ENCODE data around the gene RNF186. TPM values are rescaled to one million over a fixed set of nuclear protein-coding genes. Genes with fewer than 3 reads are reported as not detected.

The RNF186 gene
- total RNA-seq, 2 donors from 2014 or later, result not detected

GRCh38 chr1:19764848-19765247 is 50.2 kb downstream of the RNF186 start:
- Histone ChIP-seq H3K9me3 (no peaks in the 10 kb centered on the region), H3K27ac (peak overlapping the region; percentile 21 to 49), H3K27me3 (replicated peaks; ENCODE audit: insufficient read depth) (no peaks in the 10 kb centered on the region), H3K4me3 (no peak overlapping the region), H3K36me3 (no peaks in the 10 kb centered on the region), H3K4me1 (ENCODE audit: control insufficient read depth in 1 of 2, low read depth in 2 of 2) (peaks cover 5 to 24% of the 10 kb centered on the region in 2 donors)
- DNase-seq (ENCODE audit: low spot score), result no peak
- TF ChIP-seq CTCF (IDR thresholded peaks at IDR 0.05), result no peak
- no peak for ATAC-seq (ENCODE audit: insufficient number of reproducible peaks, low FRiP score, low read depth)

Other genes with a start within 250 kb of the RNF186 start
- 10 to 100 TPM; 77.0 to 82.0 TPM for gene NBL1, start 171.0 kb downstream of the RNF186 start, total RNA-seq
- under 1 TPM in 1 of 2 donors, not detected in 1; 0.41 TPM for gene HTR6, start 150.4 kb downstream of the RNF186 start, total RNA-seq
- 10 to 100 TPM; 33.2 to 33.4 TPM for gene TMCO4, start 15.4 kb downstream of the RNF186 start, total RNA-seq
- 1 to 10 TPM; 3.9 to 7.1 TPM for gene OTUD3, start 67.1 kb upstream of the RNF186 start, total RNA-seq
- not detected for gene PLA2G2E, start 108.3 kb upstream of the RNF186 start, total RNA-seq
- 100 to 1,000 TPM in 1 of 2 donors, 10 to 100 TPM in 1; 65.1 to 200 TPM for gene PLA2G2A, start 164.3 kb upstream of the RNF186 start, total RNA-seq

All from thoracic aorta (tissue), 2 donors.